ENCODE measurements around the gene TOP3A.

GRCh38 chr17:18318771-18319450 is 4.1 kb upstream of the TOP3A start:
- TF ChIP-seq EZH2 (IDR thresholded peaks at IDR 0.05; ENCODE audit: low read length), result no peak
- no peak for TF ChIP-seq CTCF (optimal IDR thresholded peaks at IDR 0.05 in 1 of 3, IDR thresholded peaks at IDR 0.05 in 1 of 3, conservative IDR thresholded peaks at IDR 0.05 in 1 of 3; ENCODE audit: extremely low read depth in 1 of 3, insufficient read depth in 2 of 3, low read length in 3 of 3)

Data from keratinocyte (primary cell).